HG03521 (cell line): Measurements from ENCODE around the gene SLC1A5.
"Not testable (repeated sequence)": the region's sequence is repeated elsewhere in the genome, so short reads cannot be mapped to it uniquely, and the experiment has no call there.

Experiments
- ATAC-seq: cut with Tn5 transposase; IDR thresholded peaks from one replicate; pipeline ENCODE4 v1.9.1; 2021; ENCODE audit warnings: mild to moderate bottlenecking, moderate library complexity; ENCODE audit not compliant: unreplicated experiment

Gene SLC1A5

DNA sequence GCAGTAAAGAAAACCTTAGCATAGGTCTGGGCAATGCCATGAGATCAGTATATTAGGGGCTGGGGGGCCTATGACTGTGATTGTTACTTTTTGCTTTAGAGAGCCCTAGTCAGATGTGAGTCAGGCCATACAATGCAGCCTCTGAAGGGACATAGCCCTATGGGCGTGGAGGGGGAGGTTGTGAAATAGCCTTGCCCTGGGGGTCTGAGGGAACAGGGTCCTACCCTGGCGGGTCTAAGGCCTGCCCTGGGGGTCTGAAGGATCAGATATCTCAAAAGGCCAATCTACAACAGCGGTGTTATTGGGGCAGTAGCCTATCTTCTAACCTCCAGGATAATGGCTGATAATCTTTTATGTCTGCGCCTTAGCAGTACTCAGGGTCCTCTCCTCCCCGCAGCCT lies 13.8 kb upstream of the SLC1A5 start:
- ATAC-seq, result no peak

DNA sequence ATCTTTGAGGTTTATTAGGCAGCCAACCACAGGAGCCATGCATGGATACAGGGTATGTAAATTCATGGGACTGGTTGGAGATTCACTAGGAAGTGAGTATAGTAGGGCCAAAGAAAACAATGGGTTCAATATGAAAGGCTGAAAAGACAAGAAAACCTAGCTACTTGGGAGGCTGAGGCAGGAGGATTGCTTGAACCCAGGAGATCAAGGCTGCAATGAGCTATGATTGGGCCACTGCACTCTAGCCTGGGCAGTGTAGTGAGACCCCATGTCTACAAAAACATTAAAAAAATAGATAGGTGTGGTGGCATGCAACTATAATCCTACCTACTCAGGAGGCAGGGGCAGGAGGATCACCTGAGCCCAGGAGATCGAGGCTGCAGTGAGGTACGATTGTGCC lies 10.3 kb upstream of the SLC1A5 start:
- ATAC-seq, result no peak

DNA sequence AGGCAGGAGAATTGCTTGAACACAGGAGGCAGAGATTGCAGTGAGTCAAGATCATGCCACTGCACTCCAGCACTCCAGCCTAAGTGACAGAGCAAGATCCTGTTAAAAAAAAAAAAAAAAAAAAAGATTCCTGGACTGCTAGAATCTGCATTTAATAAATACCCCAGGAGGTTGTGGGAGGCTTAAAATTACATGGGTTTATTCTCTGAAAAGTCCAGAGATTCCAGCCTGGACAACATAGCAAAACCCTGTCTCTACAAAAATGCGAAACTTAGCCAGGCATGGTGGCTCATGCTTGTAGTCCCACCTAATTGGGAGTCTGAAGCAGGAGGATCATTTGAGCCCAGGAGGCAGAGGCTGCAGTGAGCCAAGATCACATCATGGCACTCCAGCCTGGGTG lies 9.5 kb upstream of the SLC1A5 start:
- ATAC-seq, result no peak

DNA sequence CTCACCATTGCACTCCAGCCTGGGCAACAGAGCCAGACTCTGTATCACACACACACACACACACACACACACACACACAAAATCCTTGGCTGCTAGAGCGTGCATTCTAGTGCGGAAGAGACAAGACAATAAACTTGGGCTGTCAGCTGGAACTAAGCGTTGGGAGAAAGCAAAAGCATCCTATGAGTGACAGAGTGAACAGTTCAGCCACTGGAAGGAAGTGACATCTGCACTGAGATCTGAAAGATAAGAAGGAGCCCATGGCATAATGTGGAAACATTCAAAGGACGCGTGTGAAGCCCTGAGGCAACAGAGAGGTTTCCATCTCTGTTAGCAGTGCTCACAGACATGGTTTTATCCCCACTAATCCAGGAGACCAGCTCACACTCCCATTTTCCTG lies 3.5 kb upstream of the SLC1A5 start:
- no peak for ATAC-seq

DNA sequence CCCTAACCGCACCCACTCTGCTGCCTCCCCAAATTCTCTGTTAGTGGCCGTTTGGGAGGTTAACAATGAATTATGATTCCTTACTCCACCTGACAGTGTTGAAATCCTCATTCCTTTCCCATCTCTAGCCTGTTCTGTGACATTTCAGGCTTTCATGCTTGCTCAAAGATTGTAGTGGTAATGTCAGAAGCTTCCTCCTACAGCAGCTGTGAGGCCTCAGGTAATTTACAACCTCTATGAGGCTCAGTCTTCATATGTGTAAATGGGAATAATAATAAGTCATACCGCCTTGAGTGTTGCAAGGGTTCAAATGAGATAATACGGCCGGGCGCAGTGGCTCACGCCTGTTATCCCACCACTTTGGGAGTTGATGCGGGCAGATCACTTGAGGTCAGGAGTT lies 977 bp upstream of the SLC1A5 start:
- no peak for ATAC-seq

DNA sequence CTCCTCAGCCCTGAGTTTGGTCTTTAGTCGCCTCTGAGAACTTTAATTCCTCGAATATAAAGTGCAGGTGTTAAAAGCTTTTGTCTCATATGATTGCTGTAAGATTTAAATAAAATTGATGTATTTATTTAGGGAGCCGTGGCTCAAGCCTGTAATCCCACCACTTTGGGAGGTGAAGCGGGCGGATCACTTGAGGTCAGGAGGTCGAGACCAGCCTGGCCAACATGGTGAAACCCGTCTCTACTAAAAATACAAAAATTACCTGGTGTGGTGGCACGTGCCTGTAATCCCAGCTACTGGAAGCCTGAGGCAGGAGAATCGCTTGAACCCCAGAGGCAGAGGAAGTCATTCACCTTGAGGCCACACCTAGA lies 559 bp upstream of the SLC1A5 start:
- ATAC-seq, result no peak

DNA sequence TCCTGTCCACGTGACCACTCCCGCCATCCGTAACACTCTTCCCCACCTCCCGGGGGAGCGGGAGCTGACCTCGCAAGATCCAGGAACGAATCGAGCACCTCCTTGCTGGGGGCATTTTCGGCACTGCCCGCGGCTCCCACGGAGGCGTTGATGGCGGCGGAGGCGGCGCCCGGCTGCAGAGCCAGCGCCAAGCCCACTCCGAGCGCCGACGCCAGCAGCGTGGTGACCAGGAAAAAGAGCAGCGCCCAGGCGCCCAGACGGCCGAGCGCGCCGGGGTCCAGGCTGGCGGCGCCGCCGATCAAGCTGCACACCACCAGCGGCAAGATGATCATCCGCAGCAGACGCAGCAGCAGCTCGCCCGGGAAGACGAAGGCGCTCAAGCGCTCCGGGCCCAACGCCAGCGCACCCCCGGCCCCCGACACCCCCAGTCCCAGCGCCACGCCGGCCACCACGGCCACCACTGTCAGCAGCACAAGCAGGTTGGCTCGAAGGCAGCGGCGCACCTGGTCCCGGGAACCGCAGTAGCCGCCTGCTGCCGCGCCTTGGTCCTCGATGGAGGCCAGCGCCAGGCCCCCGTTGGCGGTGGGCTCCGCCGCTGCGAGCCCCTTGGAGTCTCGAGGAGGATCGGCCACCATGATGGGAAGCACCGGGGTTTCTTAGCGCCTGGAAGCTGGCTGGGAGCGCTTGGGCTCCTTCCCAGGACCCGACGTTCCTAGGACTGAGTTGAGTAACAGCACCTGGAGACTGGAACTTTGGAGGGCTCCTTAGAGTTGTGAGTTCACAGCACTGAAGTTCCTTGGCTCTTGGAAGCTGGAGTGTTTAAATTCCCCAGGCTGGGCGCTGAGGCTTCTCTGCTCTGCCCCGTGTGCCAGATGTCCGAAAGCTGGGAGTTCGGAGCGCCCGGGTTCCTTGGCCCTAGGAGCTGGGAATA lies 798 bp downstream of the SLC1A5 start:
- no peak for ATAC-seq

DNA sequence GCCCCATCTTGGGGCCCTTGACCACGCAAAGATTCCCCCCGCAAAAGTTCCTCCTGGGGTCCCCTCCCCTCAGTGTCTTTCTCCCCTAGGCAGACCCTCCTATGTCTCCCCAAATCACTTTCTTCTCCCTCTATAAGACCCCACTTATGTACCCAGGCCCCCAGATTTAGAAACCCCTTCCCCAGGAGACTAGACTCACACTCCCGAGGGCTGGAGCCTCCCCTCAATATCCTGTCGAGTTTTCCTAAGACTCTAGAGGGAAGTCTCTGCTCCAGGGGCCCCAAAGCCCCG lies 1.4 kb downstream of the SLC1A5 start:
- no peak for ATAC-seq

DNA sequence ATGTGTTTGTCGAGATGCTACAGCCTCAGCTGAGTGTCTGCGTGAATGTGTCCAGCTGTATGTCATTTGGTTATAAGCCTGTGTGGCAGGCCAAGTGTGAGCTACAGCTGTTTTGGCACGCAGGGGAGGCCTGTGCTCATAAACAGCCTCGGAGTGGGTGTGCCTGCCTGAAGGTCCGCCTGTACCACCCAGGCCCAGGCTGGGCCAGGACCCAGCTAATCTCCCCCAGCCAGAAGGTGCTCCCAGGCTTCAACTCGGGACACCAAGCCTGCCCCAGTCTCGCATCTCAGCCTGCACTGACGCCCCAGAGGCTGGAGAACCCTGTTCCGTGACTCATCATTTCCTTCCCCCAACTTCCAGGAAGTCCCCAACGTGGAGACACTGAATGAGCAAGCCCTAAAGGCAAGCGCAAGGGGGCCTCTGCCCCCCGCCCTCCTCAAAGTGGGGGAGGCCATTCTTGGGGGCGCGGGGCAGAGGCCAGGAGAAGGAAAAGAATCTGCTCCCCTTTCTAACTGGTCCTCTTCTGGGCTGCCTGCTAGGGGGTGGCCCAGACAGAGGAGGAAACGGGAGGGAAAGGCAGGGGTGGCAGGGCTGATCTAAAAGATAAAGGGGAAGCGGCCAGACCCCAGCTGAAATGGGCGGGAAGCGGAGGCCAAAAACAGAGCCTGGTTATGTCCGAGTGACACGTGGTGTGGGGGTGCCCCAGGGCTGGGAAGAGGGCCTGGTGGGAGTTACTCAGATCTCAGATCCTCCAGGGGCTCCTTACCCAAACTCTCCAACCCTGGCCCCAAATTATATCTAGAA lies 2.0 kb downstream of the SLC1A5 start:
- no peak for ATAC-seq

DNA sequence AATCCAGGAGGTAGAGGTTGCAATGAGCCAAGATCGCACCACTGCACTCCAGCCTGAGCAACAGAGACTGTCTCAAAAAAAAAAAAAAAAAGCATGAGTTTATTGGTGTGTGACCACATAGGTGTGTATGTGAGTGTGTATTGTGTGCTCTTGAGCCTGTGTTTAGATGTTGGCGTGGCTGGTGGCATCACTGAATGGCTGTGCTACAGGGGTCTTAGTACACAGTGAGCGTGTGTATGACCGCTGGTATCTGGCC lies 2.5 kb downstream of the SLC1A5 start:
- no peak for ATAC-seq

DNA sequence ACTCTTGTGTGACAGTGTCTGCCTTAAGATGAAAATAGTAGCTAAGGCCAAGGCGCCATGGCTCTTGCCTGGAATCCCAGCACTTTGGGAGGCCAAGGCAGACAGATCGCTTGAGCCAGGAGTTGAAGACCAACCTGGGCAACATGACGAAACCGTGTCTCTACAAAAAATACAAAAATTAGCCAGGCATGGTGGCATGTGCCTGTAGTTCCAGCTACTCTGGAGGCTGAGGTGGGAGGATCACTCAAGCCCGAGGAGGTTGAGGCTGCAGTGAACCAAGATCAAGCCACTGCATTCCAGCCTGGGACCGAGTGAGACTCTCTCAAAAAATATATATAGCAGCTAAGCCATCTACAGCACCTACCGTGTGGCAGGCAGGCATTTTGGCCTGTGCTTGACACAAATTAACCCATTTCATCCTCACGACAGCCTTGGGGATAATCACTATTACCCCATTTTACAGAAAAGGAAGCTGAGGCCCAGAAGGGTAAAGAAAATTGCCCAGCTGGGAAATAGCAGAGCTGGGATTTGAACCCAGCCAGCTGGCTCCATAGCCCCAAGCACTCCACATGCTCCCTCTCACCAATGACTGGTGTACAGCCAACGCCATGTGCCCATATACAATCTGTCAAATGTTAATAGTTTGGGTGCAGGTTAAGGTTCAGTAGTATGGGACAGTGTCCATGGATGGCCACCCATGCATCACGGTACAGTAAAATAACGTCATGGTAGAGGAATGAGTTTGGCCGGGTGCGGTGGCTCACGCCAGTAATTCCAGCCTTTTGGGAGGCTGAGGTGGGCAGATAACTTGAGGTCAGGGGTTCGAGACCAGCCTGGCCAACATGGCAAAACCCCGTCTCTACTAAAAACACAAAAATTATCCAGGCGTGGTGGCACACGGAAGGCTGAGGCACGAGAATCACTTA lies 3.1 kb downstream of the SLC1A5 start:
- no peak for ATAC-seq

DNA sequence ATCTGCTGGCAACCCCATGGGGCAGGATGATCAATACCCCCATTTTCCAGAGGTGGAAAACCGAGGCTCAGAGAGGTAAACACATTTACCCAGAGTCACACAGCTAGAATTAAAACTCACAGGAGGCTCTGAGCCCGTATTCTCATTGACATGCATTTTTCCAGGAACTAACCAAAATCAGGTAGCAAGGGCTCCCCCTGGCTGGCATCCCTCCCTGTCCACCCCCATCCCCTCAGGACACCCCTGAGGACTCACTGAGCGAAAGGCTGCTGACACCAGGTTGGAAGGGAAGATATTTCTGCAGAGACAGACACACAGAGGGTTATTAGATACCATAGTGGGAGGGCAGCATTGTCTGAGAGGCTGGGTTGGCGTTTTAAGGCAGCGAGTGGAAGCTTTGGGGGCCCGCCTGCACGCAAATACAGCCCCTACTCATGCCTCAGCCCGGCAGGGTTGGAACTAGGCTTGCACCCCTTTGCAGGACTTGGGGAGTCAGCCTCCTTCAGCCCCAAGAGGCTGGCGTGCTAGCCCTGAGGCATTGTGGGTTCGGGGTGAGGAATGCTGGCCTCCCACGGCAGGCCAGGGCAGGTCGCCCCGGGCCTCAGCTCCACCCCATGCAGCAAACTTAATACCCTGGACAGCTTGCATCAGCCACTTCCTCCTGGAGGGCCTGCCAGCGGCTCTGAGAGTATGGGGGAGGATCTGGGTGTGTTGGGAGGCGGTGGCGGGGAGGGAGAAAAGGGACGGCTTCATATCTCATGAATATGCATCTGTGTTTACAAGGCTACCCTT lies 3.9 kb downstream of the SLC1A5 start:
- ATAC-seq, result no peak

DNA sequence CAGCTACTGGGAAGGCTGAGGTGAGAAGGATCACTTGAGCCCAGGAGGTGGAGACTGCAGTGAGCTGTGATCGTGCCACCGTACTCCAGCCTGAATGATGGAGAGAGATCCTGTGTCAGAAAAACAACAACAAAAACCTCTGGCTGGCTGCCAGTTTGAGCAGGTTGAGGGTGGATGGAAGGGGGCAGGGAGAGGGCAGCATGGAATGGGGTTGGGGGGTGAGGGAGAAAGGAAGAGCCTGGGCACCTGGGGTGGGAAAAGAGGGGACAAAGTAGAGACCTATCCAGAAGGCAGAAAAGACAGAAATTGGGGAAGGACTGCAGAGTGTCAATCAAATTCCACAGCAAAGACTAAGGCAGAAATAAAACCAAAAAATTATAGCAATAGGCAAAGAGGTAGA lies 4.7 kb downstream of the SLC1A5 start:
- no peak for ATAC-seq

DNA sequence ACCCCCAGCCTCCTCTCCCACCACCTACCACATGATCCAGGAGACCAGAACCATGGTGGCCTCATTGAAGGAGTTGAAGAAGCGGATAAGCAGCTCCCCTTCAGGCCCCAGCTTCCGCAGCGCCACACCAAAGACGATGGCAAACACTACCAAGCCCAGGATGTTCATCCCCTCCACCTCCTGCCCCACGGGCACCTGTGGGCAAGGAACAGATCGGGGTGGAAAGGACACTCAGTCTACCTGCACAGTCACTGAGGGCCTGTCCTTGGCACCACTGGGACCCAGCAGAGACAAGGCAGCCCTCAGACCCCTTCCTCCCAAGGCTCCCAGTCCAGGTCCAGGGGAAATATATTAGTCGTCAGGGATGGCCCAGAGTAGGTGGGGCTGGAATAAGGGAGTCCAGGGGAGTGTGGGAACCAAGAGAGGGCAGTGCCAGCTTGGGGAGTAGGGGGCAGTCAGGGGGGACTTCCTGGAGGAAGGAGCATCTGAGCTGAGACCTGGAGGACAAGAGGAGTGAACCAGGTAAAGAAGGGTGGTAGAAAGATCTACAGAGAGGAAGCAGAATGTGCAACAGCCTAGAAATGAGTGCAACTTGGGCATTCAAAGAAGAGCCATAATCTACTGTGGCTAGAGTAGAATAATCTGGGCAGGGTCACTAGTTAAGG lies 5.9 kb downstream of the SLC1A5 start:
- ATAC-seq, result no peak

DNA sequence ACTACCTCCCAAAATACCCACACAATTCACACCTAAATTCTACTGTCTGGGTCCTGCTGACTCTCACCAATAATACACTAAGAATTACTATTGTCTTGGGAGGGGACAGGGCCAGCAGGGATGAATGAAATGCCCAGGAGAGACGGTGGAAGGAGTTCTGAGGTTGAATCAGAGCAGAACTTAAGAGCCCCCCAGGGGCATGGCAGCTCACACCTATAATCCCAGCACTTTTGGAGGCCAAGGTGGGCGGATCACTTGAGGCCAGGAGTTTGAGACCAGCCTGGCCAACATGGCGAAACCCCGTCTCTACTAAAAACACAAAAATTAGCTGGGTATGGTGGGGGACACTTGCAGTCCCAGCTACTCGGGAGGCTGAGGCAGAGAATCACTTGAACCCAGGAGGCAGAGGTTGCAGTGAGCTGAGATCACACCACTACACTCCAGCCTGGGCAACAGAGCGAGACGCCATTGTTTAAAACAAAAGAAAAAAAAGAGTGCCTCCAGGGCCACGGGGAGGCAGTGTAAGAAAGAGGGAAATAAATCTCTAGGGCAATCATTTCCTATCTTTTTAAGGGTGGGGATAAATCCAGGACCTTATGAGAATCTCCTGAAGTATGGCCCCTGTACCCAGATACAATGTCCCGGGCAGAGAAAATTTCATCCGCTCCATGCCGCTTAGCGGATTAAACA lies 10.3 kb downstream of the SLC1A5 start:
- not testable (repeated sequence) for ATAC-seq

DNA sequence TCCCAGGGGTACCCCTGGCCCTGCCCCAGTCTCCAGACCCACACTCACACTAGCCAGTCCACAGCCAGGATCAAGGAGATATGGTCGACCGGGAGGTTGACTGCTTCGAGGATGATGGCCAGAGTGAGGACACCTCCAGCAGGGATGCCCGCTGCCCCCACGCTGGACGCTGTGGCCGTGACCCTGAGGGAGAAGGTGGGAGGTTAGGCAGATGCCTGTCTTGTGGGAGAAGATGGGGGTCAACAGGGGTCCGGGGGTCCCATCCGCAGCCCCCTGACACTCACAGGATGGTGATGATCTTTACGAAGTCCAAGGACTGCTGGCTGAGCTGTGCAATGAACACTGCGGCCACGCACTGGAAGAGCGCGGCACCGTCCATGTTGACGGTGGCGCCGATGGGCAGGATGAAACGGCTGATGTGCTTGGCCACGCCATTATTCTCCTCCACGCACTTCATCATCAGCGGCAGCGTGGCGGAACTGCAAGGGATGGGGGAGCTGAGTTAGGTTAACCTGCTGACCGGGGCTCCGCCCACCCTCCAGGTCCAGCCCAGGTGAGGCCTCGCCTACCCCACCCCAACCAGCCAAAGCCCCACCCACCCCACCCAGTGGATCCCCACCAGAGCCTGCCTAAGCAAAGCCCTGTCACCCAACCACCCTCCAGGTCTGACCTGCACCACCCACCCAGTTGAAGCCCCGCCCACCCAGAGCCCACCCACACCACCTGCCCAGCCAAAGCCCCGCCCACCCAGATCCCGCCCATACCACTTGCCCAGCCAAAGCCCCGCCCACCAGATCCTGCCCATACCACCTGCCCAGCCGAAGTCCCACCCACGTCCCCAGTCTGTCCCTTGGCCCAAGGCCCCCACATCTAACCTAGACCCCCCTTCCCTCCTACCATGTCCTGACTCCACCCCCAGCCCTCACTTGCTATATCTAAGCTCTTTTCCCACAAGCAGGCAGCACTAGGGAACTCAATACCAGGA lies 11.2 kb downstream of the SLC1A5 start:
- no peak for ATAC-seq

DNA sequence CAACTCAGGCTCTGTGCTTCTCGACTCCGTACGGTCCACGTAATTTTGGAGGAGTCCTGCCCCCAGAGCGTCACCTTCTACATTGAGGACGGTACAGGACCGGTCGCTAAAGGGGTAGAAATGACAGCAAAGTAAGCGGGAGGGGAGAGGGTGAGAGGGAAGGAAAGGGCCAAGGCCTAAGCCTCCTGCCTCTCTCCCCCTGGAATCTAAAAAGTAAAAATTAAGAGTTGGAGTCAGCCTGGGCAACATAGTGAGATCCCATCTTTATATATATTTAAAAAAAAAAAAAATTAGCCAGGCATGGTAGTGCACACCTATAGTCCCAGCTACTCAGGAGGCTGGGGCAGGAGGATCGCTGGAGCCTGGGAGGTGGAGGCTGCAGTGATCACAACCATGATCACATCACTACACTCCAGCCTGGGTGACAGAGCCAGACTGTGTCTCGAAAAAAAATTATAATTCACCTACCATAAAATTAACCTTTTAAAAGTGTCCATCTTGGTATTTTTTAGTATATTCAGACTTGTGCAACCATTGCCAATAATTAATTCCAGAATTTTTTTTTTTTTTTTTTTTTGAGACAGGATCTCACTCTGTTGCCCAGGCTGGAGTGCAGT lies 12.6 kb downstream of the SLC1A5 start:
- no peak for ATAC-seq

DNA sequence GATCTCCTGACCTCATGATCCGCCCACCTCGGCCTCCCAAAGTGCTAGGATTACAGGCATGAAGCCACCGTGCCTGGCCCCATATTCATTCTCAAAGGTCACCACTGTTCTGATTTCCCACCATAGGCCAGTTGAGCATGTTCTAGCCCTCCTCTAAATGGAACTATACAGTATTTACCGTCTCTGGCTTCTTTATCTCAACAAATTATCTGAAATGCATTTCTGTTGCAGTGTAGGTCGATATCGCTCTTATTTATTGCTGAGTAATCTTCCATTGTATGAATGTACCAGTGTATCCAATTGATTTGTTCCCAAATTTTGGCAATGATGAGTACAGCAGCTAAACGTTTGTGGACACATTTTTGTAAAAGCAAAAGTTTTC lies 15.4 kb downstream of the SLC1A5 start:
- no peak for ATAC-seq
